Stimulated activated CD8-positive, alpha-beta memory T cell treated with anti-CD3 and anti-CD28 coated beads, Interleukin-7, amount 100 ng/mL, for 4 hours (primary cell): Measurements from ENCODE around the gene ARHGEF7.
A peak's percentile ranks its signal among the peaks of the same experiment; 100 is the strongest.
"Not testable (repeated sequence)": the region's sequence is repeated elsewhere in the genome, so short reads cannot be mapped to it uniquely, and the experiment has no call there.

Experiments
- DNase-seq, 2 donors: peaks; one replicate each; pipeline ENCODE4 v3.0.0-alpha.2; 2020; ENCODE audit warnings: low read depth in 2 of 2

Gene ARHGEF7

DNA sequence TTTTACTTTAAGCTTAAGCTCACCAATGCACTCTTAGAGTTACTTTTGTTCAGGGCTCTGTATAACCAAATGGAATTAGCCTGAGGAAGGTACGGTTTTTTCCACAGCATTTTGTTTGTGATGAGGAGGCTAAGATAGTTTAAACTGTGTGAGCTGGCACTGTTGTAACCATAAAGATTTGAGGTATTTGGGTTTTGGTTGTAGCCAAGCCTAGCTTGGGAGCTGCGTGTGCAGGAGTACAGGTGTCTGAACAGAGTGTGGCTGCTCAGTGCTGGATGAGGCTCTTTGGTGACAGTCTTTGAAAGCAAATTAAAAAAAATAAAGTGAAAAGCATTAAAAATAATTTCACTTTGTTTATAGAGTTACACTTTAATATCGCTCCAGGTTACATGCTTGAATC is 56.0 kb downstream of the ARHGEF7 start:
- no peak for DNase-seq

DNA sequence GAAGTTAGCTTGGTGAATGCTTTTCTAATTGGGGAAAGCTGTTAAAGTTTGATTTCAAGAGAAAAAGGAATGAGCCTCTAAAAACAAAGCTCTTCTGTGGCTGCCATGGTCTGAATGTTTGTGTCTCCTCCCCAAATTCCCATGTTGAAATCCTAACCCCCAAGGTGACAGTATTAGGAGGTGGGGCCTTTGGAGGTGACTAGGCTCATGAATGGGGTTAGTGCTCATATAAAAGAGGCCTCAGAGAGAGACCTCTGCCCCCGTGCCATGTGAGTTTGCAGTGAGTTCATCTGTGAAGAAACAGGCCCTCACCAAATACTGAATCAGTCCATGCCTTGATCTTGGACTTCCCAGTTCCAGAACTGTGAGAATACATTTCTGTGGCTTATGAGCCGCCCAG is 56.5 kb downstream of the ARHGEF7 start:
- no peak for DNase-seq

DNA sequence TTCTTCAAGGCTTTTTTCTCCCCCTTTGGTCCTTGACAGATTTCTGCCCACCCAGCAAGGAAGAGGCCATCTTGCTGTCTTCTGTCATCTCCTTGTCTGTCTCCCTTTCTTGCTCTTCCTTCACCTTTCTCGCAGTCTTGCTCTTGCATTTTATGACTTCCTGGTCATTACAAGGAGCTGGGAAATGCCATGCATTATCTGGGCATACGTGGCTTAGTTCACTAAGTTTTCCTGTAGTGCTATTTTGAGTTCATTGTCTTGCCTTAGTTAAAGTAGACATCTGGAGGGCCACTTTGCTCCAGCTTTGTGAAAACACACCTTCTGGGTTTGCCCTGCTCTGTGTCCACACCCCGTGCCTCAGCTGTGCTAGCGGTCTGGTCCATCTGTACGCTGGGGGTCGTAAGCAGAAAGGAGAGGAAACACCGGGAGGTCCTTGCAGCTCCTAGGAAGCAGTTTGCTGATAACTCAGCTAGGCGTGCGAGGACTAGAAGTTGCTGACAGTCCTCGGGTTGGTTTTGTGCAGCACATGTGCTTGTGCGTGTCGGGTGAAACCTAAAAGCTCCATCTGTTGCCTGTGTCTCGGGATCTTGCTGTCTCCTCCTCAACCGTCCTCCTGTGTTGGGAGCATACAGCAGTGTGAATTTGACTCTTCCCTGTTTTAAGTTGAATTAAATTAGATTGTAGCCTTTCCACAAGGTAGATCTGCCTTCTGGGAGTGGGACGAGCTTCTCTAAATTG is 59.4 kb downstream of the ARHGEF7 start:
- no peak for DNase-seq

DNA sequence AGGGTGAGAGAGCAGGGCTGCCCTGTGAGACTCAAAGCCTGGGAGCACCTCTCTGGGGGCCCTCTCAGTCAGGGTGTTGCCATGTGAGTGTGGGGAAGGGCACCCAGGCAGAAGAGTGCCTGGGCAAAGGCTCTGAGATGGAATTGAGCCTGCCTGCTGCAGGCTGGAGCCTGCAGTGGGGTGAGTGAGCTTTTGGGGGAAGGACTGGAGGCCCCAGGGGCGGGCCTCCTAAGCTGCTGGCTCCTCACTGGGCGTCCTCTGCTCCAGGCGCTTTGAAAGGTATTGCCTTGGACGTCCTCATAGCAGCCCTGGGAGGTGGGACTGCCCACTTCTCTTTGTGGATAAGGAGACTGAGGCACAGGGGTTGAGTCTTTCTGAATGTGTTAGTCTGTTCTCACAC is 60.3 kb downstream of the ARHGEF7 start:
- no peak for DNase-seq

DNA sequence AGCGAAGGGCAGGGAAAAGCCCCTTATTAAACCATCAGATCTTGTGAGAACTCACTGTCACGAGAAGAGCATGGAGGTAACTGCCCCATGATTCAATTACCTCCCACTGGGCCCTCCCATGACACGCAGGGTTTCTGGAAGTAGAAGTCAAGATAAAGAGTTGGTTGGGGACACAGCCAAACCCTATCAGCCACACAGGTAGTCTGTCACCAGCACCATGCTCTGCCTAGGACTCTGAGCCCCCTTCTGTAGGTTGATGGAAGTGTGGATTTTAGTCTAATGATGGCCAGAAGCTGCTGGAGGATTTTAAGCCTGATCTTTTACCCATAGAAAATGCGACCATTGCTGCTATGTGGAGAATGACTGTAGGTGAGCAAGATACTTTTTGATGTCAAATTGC is 60.8 kb downstream of the ARHGEF7 start:
- no peak for DNase-seq

DNA sequence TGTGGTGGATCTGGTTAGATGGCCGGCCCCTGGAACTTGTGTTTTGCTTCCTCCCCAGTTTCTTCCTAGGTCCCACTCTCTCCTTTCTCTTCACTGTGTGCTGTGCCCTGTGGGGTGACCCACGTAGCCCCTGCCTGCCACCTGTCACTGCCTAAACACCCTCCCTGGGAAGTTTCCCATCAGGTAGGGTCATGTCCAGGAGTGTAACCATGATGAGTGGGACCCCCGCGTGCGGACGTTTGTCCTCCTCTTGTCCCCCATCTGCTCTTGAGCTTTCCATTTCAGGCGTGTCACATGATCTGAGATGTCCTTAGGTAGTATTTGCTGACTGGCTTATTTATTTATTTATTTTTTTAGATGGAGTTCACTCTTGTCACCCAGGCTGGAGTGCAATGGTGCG is 61.3 kb downstream of the ARHGEF7 start:
- no peak for DNase-seq

DNA sequence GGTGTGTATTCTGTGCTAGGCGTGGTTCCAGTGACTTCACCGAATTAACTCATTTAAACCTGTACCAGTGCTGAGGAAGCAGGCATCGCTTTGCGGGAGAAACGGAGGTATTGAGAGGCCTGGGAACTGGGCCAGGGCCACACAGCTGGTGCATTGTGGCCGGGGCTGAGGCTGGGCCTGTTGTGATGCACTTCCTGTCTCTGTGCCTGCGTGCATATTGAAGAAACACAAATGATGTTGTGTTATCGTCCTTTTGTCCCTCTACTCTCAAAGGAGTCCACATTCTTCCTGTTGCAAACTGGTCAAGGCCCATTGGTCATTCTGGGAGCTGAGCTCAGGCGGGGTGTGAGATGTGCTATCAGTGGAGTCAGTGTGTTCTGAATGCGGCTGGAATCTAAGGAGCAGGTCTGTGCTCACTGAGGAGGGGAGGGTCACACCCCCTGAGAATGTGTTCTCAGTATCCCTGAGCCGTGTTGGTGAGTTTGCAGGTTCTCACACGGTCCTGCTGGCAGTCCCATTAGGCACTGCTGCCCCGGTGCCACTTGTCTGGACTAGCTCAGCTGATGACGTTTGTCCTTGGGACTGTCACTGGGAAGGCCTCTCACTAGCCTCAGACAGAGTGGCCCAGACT is 62.1 kb downstream of the ARHGEF7 start:
- DNase-seq = no peak

DNA sequence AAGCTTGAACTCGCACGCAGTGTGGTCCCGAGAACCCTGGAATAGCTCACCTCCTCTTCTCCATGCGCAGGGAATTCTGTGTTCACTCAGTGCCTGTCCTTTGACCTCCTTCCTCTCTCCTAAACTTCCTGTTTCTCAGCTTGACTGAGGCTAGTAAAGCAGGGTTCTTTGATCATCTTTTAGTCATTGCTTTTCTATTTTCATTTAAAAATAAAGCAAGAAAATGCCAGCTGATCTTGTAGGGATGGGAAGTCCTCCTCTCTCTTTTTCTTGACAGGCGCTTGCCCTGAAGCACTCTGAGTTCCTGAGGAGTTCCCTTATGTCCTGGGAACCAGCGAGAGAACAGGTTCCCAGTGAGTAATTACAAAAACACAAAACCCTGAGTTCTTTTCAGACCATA is 62.8 kb downstream of the ARHGEF7 start:
- no peak for DNase-seq

DNA sequence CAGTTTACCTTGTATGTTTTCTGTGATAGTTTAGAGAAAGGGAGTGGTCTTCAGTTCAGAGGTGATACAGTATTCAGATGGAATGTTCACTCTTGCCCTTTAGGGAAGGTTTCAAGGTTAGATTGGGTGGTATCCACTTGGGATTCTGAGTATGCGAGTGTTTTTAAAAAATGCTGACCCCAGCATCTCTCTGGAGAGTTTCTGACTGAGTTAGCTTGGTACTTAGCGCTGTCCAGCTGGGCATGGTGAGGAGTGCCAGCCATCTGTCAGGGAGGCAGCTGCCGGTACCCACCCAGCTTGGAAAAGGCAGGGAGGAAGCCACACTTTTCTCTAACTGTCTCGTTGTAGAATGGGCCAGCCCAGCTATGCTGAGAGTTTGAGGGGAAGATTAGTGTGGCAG is 63.3 kb downstream of the ARHGEF7 start:
- DNase-seq = no peak

DNA sequence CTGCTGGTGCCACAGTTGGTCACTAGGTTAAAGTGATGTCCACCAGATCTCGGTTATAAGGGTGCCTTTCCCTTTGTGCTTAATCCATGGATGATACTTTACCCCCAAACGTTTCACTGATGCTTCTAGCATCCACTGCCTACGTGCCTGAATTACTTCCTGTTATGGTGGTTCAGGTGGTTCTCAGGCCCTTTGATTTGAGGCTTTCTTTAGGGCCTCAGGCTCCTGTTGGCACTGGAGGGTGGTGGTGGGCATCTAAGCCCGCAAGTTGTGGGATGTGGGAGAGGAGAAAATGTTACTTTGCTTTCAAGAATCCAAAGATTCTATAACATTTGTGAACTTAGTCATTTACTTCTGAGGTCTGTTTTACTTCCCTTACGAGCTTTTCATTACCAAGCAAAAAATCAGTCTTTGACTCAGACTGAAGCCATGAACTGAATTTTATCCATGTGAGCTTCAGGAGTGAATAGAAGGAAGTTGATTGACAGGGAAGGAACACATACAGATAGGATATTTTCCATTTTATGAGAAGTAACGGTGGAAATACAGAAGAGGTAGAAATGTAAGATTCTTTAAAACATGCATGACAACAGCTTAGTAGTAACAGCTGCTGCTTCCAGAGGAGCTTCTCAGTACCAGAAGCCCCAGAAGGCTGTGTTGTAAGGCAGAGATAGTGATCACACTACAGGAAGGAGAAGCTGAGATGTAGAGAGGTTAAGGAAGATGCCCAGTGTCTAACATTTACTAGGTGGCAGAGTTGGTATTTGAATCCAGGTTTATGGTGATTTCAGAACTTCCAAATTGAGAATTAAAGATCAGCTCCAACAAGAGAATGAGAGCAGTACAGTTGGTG is 65.0 kb downstream of the ARHGEF7 start:
- no peak for DNase-seq

DNA sequence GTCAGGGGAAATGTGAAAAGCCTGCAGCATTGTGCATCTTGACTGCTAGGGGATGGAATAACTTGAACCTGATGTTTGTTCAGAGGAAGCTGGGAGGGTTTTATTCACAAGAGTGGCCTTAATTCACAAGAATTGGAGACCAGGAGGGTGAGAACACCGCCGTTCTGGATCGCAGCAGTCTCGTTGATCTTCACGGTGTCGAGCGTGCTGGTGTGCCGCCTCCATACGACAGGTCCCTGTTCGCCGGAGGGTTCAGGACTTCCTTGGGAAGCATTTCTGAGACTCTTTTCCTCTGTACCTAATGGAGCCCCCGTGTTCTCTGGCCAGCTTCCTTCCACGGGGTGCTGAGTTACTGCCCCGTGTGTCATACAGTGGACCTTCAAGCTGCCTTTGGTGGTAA is 66.9 kb downstream of the ARHGEF7 start:
- DNase-seq = no peak

DNA sequence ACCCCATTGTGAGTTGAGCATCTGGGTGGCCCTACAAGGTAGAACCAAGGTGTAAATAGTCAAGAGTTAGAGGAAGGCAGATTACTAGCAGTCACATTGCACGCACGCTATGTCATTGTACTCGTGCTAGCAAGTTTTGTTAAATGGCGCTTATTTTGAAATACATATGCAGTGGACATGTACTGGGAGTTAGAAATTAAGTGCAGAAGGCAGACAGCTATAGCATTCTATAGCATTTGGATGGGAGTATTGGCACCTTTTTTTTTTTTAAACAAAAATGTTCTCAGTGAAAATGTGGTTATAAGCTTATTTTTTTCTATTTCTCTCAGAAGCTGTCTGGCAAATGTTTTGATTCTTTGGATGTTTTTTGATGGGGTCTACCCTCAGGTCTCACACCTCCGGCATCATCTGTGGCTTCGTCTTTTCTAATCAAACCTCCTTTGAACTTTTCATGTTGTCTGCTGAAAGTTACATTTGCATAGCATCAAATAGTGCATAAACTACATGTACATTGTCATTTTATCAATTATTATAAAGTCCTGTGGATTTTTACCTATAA is 68.1 kb downstream of the ARHGEF7 start:
- DNase-seq = no peak

DNA sequence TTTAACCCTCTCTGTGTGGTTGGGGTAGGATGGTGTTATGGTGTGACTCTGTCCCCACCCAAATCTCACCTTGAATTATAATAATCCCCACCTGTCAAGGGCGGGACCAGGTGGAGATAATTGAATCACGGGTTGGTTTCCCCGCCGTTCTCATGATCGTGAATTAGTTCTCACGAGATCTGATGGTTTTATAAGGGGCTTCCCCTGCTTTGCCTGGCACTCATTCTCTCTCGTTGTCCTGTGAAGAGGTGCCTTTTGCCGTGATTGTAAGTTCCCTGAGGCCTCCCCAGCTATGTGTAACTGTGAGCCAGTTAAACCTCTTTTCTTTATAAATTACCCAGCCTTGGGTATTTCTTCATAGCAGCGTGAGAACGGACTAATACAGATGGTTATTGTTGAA is 68.8 kb downstream of the ARHGEF7 start:
- DNase-seq = no peak

DNA sequence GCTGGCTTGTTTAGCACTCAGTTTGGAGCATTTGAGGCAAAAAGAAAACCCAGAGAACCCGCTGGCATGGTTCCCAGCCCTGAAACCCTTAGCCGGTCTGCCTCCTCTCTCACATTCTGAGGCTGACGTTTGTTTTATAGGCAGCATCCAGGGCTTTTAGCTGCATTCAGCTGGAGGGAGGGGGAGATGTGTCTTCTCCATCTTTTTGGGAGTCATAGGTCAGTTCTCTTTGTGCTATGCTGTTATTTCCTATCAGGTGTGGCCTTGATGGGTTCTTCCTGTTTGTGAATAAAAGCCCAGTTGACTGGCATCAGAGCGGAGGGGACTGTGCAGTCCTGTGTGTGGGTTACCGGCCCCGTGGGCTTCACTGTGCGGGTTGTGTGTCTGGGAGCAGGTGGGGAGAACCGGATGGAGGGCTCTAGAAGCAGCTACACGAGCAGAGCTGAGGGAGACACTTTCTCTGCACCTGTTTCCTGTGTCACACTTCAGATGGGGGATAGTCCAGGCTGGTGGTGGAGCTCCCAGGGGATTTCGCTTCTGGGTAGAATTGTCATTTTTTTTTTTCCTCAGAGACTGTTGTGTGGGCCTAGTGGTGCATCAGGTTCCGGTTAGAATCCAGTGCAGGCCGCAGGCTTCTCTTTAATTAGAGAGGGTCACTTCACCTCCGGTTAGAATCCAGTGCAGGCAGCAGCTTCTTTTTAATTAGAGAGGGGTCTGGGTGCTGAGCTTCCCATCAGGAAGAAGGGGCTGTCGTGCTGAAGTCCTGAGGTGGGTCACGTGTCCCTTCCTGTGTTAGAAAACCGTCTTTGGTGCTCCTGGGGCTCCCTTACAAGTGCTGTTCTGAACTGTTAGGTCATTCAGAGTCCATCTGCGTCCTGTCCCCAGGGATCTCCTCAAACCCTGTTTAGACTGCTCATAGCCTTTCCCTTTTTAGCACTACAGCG is 69.6 kb downstream of the ARHGEF7 start:
- DNase-seq = peak in 1 of 2 donors; percentile 18

DNA sequence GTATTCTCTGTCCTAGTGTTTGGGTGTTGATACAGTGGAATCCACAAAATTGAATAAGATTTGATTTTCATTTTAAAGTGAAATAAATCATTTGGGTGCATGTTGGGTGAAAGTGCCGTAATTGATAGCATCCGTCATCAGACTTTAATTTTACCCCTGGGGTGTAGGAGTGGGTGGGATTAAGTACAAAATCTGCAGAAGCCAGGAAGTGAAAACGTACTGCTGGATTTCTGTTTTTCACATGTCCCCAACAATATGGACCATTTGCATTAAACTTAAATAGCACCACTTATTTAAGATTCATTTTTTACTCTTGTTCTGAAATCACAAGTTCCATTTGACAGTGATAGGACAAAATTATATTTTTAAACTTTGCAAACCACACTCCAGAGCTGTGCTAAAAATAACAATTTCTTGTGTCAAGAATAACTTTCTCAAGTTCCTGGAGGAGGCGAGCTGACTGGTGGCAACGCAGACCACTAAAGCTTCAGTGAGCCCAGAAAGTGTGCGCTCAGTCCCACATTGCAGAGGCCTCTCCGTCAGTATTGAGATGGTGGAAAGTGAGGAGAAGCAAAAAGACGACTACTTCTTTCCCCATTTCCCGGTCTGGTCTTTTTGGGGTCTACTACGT is 71.3 kb downstream of the ARHGEF7 start:
- no peak for DNase-seq

DNA sequence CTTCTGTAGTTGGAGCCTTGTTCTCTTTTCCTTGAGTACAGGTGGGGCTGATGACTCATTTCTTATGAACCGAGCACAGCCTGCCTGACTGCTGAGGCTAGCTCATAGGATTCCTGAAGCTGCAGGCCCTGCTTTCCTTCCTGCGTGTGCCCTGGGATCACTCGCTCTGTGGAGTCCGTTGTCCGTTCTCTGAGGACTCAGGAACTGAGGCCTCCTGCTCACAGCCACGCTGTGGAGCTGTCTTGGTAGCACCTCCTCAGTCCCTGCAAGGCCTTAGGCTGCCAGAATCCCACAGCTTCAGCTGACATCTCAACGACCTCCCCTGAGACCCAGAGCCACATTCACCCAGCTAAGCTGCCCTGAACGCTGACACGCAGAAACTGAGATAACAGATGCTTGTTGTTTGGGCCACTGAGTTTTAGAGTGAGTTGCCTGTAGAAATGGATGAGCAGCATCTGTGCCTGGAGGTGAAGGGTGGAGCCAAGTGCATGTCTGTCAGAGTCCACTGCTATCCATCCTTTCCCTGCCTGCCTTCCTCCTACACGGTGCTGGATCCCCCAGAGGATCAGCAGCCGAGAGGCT is 72.9 kb downstream of the ARHGEF7 start:
- DNase-seq = no peak

DNA sequence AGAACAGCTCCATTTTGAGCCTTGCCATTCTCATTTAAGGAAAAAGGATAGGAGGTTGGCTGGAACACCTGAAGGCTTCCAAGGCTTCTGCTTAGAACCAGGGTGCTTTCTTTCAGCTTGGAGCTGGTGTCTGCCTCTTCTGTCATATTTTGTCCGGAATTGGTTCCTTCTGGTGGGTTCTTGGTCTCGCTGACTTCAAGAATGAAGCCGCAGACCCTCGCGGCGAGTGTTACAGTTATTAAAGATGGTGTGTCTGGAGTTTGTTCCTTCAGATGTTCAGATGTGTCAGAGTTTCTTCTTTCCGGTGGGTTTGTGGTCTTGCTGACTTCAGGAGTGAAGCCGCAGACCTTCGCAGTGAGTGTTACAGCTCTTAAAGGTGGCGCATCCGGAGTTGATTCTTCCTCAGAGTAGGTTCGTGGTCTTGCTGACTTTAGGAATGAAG is 74.0 kb downstream of the ARHGEF7 start:
- peak; percentile 36 to 58 for DNase-seq

DNA sequence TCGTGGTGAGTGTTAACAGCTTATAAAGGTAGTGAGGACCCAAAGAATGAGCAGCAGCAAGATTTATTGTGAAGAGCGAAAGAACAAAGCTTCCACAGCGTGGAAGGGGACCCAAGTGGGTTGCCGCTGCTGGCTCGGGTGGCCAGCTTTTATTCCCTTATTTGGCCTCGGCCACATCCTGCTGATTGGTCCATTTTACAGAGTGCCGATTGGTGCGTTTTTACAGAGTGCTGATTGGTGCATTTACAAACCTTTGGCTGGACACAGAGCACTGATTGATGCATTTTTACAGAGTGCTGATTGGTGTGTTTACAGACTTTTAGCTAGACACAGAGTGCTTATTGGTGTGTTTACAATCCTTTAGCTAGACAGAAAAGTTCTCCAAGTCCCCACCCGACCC is 74.4 kb downstream of the ARHGEF7 start:
- DNase-seq = not testable (repeated sequence)

DNA sequence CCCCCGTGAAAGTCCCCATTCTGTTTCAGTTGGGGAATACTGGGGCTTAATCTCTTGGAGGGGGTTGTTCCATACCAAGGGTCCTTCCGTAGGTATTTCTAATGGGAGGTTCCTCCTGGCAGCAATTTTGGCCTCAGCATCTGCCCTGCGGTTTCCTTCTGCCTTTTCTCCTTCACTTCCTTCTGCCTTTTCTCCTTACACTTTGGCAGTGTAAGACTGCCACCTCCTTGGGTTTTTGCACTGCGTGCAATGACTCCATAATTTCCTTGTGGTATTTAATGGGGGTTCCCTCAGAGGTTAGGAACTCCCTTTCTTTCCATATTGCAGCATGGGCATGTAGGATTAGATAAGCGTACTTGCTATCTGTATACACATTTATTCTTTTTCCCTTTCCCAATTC is 78.1 kb downstream of the ARHGEF7 start:
- DNase-seq = not testable (repeated sequence)

DNA sequence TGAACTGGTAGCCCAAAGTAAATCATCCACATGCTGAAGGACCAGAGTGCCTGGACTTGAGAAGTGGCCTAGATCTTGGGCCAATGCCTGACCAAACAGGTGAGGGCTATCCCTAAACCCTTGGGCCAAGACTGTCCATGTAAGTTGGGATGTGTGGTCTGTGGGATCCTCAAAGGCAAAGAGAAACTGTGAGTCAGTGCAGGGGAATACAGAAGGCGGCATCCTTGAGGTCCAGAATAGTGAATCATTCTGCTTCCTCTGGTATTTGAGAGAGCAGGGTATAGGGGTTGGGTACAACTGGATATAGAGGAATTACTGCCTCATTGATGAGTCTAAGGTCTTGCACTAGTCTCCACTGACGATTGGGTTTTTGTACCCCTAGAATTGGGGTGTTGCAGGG is 79.5 kb downstream of the ARHGEF7 start:
- DNase-seq = not testable (repeated sequence)
